ENCODE results near the gene SYPL2.
"Not testable (repeated sequence)": the region's sequence is repeated elsewhere in the genome, so short reads cannot be mapped to it uniquely, and the experiment has no call there.

SYPL2 gene

DNA sequence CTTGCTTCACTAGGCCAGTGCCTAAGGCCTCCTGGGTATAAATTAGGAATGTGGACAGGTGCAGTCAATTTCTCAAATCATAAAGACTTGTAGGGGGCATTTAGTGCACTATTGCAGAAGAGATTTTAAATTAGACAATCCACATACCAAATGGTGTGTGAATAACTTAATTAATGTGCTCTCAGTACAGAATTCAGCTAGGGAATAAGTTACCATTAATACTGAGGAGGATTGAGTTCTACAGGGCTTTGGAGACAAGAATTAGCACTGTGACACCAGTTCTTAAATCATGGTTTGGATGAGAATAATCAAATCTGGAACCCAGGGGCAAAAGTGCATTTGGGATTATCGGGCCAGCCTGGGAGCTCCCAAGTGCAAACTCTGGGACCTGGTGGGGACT is 1.7 kb downstream of the SYPL2 start:
- TF ChIP-seq, protein P1, sequence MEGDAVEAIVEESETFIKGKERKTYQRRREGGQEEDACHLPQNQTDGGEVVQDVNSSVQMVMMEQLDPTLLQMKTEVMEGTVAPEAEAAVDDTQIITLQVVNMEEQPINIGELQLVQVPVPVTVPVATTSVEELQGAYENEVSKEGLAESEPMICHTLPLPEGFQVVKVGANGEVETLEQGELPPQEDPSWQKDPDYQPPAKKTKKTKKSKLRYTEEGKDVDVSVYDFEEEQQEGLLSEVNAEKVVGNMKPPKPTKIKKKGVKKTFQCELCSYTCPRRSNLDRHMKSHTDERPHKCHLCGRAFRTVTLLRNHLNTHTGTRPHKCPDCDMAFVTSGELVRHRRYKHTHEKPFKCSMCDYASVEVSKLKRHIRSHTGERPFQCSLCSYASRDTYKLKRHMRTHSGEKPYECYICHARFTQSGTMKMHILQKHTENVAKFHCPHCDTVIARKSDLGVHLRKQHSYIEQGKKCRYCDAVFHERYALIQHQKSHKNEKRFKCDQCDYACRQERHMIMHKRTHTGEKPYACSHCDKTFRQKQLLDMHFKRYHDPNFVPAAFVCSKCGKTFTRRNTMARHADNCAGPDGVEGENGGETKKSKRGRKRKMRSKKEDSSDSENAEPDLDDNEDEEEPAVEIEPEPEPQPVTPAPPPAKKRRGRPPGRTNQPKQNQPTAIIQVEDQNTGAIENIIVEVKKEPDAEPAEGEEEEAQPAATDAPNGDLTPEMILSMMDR (conservative IDR thresholded peaks at IDR 0.05; ENCODE audit: low read depth), result no peak
- CTCF ChIA-PET, result no interaction called here
- POLR2A ChIA-PET (ENCODE audit: low non-redundant PET), result no interaction called here
- no peak overlapping the region for H3K27ac ChIP-seq
- no peak for DNase-seq (ENCODE audit: low spot score)

DNA sequence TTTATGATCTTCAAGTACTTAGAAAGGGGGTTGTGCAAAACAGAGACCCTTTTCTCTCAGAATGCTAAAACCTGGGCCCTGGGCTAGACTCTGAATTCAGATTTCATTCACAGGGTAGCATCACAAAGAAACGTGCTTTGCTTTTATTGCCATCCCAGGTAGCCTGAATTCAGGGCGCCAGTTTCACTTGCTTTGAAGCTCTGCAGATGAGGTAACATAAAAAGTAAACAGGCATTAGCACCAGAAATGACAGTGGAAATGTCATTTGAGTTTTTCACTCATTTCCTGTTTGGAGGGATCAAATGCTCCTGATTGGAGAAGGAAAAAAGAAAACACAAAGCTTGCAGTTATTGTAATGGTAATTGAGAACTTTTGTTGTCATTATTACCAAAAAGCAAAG is 2.6 kb downstream of the SYPL2 start:
- TF ChIP-seq, protein P1 (conservative IDR thresholded peaks at IDR 0.05; ENCODE audit: low read depth), result no peak
- ChIA-PET POLR2A (ENCODE audit: low non-redundant PET) (interaction anchor here (0.6 kb wide), 1 partner anchor 576 kb away, joined by 5 read pairs; no protein-coding TSS in a partner anchor), CTCF (interaction anchor here (1.0 kb wide), 1 partner anchor 24 kb away, joined by 3 read pairs; no protein-coding TSS in a partner anchor)
- DNase-seq (ENCODE audit: low spot score), result no peak
- no peak overlapping the region for H3K27ac ChIP-seq

DNA sequence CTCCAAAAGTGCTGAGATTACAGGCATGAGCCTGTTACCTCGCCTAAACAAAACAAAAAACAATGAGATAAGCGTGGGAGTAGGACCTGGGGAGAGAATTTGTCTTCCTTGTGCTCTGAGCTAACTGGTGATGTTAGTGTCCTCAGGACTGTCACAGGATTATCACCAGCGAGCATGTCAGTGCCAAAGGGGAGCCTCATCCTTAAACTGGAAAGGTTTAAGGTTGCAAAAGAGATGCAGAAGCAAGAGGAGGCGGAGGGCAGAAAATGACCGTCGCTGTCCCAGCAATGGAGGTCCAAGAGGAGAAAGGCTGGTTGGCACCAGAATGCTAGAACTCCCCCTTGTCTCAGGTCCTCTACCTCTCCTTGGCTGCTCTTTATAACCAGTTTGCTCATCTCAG is 3.9 kb downstream of the SYPL2 start:
- TF ChIP-seq, protein P1 (conservative IDR thresholded peaks at IDR 0.05; ENCODE audit: low read depth), result no peak
- CTCF ChIA-PET, result no interaction called here
- DNase-seq (ENCODE audit: low spot score), result no peak
- POLR2A ChIA-PET (ENCODE audit: low non-redundant PET), result no interaction called here
- no peak overlapping the region for H3K27ac ChIP-seq

DNA sequence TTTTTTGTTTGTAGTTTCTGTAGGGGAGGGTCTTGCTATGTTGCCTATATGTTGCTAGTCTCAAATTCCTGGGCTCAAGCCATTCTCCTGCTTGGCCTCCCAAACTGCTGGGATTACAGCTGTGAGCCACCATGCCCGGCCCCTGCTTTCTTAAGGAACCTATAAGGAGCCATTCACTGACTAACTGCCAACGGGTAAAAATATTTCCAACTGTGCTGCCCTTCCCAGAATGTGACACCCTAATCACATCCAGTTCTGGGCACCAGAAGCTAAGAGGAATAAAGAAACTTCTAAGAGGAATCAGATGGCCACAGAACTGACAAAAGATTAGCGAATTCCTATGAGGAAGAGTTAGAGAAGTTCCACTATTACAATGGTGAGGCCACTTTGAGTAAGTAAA is 6.4 kb downstream of the SYPL2 start:
- no peak overlapping the region for H3K27ac ChIP-seq
- ChIA-PET CTCF (no interaction called here), POLR2A (ENCODE audit: low non-redundant PET) (no interaction called here)
- DNase-seq (ENCODE audit: low spot score), result no peak
- TF ChIP-seq, protein P1 (conservative IDR thresholded peaks at IDR 0.05; ENCODE audit: low read depth), result no peak

DNA sequence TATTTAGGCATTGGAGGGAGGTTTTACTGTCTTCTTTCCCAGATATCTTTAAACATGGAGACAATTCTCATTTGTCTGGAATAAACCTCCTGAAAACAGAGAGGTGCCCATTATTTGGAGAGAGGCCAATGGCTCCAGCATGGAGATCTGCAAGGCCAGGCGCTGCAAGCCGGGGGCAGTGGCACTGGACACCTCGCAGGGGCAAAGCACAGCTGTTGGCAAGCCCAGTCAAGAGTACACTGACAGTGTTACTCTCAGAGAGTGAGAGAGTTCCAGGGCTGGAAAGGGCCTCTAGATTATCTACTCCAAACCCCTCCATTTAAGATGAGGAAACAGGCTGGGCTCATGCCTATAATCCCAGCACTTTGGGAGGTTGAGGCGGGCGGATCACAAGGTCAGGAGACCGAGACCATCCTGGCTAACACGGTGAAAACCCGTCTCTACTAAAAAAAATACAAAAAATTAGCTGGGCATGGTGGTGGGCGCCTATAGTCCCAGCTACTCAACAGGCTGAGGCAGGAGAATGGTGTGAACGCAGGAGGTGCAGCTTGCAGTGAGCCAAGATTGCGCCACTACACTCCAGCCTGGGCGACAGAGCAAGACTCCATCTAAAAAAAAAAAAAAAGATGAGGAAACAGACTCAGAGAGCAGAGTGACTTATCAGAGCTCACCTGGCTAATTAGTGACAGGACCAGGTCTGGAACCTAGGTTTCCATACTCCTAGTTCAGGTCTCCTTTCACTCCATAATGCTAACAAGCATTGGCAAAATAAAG is 7.1 kb downstream of the SYPL2 start:
- POLR2A ChIA-PET (ENCODE audit: low non-redundant PET); CTCF ChIA-PET; DNase-seq (ENCODE audit: low spot score); H3K27ac ChIP-seq: not testable (repeated sequence)

DNA sequence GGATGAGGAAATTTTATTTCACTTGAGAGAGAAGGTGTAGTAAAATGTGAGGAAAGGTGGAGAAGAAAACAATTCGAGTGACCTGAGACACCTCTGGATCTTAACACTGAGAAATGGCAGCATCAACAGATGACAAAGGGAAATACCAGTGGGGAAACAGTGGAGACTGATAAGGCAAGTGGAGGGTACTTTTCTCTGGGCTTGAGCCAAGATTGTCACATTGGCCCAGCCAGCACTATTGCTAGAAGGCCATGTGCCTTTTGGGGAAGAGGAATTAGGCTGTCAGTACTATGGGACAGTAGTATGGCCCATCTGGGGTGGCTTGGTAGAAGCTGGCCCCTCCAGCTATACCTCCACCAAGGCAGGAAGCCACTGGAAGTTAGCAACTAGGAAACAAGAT is 8.4 kb downstream of the SYPL2 start:
- H3K27ac ChIP-seq, result no peak overlapping the region
- POLR2A ChIA-PET (ENCODE audit: low non-redundant PET), result no interaction called here
- DNase-seq (ENCODE audit: low spot score), result no peak
- CTCF ChIA-PET, result no interaction called here
- TF ChIP-seq, protein P1 (conservative IDR thresholded peaks at IDR 0.05; ENCODE audit: low read depth), result no peak

DNA sequence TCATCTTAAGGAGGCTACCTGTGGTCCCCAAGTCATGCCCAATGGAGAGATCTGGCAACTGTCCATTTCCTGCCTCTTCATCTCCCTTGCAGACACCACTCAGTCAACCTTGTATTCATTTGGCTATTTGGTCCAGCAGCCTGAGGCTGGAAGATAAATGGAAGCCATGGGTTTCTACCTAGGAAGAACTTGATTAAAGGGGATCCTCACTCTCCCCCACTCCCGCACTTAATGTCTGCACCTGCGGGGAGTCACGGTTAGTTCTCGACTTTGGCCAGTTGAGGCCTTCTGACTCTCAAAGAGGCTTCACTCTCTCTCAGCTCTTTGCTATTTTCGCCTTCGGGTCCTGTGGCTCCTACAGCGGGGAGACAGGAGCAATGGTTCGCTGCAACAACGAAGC is 8.9 kb downstream of the SYPL2 start:
- TF ChIP-seq, protein P1 (conservative IDR thresholded peaks at IDR 0.05; ENCODE audit: low read depth), result no peak
- no peak for DNase-seq (ENCODE audit: low spot score)
- no peak overlapping the region for H3K27ac ChIP-seq
- POLR2A ChIA-PET (ENCODE audit: low non-redundant PET), result no interaction called here
- CTCF ChIA-PET, result interaction anchor here (1.1 kb wide), 1 partner anchor 58 kb away, joined by 3 read pairs; no protein-coding TSS in a partner anchor

Measured in RWPE1 (cell line).